GM12878 (cell line): ENCODE data around the gene PTGER4. TPM values are rescaled to one million over a fixed set of nuclear protein-coding genes. Genes with fewer than 3 reads are reported as not detected.

Source experiments
- ATAC-seq: fragments of 200-7000 bp; cut with Tn5 transposase; 3 replicates; pipeline ENCODE4 v1.9.1; 2020; ENCODE audit warnings: mild to moderate bottlenecking, moderate library complexity
- BruUV-seq: library from RNA; stranded (reverse); fragments of 400-500 nt; replicated peaks from 2 replicates; lab custom pipeline; 2021; lab: Mats Ljungman, UMichigan
- CTCF ChIA-PET: fragments of 300-600 bp; sonication (Branson Sonifier 250); formaldehyde crosslinking; extraction: SDS; loops from one replicate; lab custom pipeline; 2021; ENCODE audit warnings: inconsistent platforms; lab: Yijun Ruan, JAX
- POLR2A ChIA-PET: fragments of 350-600 bp; formaldehyde crosslinking; extraction: SDS; loops from one replicate; lab custom pipeline; 2021; ENCODE audit warnings: inconsistent platforms; lab: Charles Lee
- RAD21 ChIA-PET: fragments of 300-600 bp; sonication (Branson Sonifier 250); formaldehyde crosslinking; loops from one replicate; lab custom pipeline; 2023; ENCODE audit warnings: antibody characterized with exemption; ENCODE audit not compliant: unreplicated experiment; lab: Charles Lee
- SMC1A ChIA-PET: fragments of 300-600 bp; sonication (Branson Sonifier 250); formaldehyde crosslinking; loops from one replicate; lab custom pipeline; 2023; ENCODE audit not compliant: unreplicated experiment, uncharacterized antibody; lab: Charles Lee
- DNase-seq: peaks from one replicate; pipeline ENCODE4 v3.0.0-alpha.2; 2011; ENCODE audit warnings: low read depth, low spot score
- FAIRE-seq: peaks from 3 replicates; lab custom pipeline; 2011; peaks lifted over from hg19 to GRCh38; lab: Jason Lieb, UNC
- H2AFZ ChIP-seq: 2 replicates; pipeline ENCODE4 v1.6.0; 2011; ENCODE audit warnings: low read depth, low read length, control low read depth; ENCODE audit not compliant: control insufficient read depth
- H3K27ac ChIP-seq: 2 replicates; pipeline ENCODE4 v1.5.1; 2011; ENCODE audit warnings: control low read depth; ENCODE audit not compliant: control insufficient read depth, insufficient read depth
- H3K27me3 ChIP-seq, 2 experiments: replicated peaks in 1 of 2; 2 replicates each; pipeline versions ENCODE4 v1.6.0 to v1.6.1; 2011; ENCODE audit warnings: low read length in 1 of 2; ENCODE audit not compliant: control insufficient read depth in 2 of 2, insufficient read depth in 2 of 2
- H3K36me3 ChIP-seq, 2 experiments: 2 replicates each; pipeline ENCODE4 v1.5.1; 2011; ENCODE audit warnings: low read length in 1 of 2; ENCODE audit not compliant: control insufficient read depth in 2 of 2, insufficient read depth in 2 of 2
- H3K4me1 ChIP-seq: 2 replicates; pipeline ENCODE4 v1.6.1; 2011; ENCODE audit warnings: mild to moderate bottlenecking, low read length, moderate library complexity, mixed read lengths; ENCODE audit not compliant: control insufficient read depth, insufficient read depth
- H3K4me2 ChIP-seq: 2 replicates; pipeline ENCODE4 v1.6.0; 2011; ENCODE audit warnings: control low read depth; ENCODE audit not compliant: control insufficient read depth, insufficient read depth
- H3K4me3 ChIP-seq: fragments of 200-600 bp; sonication (generic); 2 replicates; pipeline ENCODE4 v1.5.1; 2016
- H3K79me2 ChIP-seq: 2 replicates; pipeline ENCODE4 v1.6.0; 2011; ENCODE audit warnings: low read length; ENCODE audit not compliant: control insufficient read depth, insufficient read depth
- H3K9ac ChIP-seq: 2 replicates; pipeline ENCODE4 v1.8.0; 2011; ENCODE audit warnings: low read length, control low read depth, mixed read lengths; ENCODE audit not compliant: control insufficient read depth, insufficient read depth
- H3K9me3 ChIP-seq: replicated peaks from 3 replicates; pipeline ENCODE4 v1.5.1; 2011; ENCODE audit warnings: mild to moderate bottlenecking, low read length; ENCODE audit not compliant: control insufficient read depth, insufficient read depth
- H4K20me1 ChIP-seq: 2 replicates; pipeline ENCODE4 v1.6.0; 2011; ENCODE audit not compliant: control insufficient read depth, insufficient read depth
- CHD2 ChIP-seq: IDR thresholded peaks from 2 replicates; pipeline ENCODE4 v1.6.1; 2011; ENCODE audit warnings: low read depth, low read length, improper control_type of control experiment, borderline replicate concordance
- E2F4 ChIP-seq: IDR thresholded peaks from 2 replicates; pipeline ENCODE4 v1.6.1; 2012; ENCODE audit warnings: low read depth, low read length, improper control_type of control experiment
- EP300 ChIP-seq, 2 experiments: fragments of 150-350 bp in 1 of 2; IDR thresholded peaks; 2 replicates each; pipeline ENCODE4 v1.6.1; 2011 to 2012; ENCODE audit warnings: low read depth in 2 of 2, low read length in 2 of 2, borderline replicate concordance in 1 of 2, improper control_type of control experiment in 1 of 2, inconsistent platforms in 1 of 2; ENCODE audit not compliant: control insufficient read depth in 1 of 2
- HCFC1 ChIP-seq: fragments of 150-350 bp; IDR thresholded peaks from 2 replicates; pipeline ENCODE4 v1.6.1; 2014; ENCODE audit warnings: low read length
- HDAC6 ChIP-seq: fragments of 200-600 bp; sonication (generic); IDR thresholded peaks from one replicate; pipeline ENCODE4 v1.8.0; 2017; ENCODE audit warnings: antibody characterized with exemption; ENCODE audit not compliant: unreplicated experiment
- NKRF ChIP-seq: fragments of 450-650 bp; conservative IDR thresholded peaks from 2 replicates; pipeline ENCODE4 v1.6.1; 2017; ENCODE audit warnings: mild to moderate bottlenecking, moderate library complexity
- REST ChIP-seq: IDR thresholded peaks from 2 replicates; pipeline ENCODE4 v1.6.1; 2012; ENCODE audit warnings: mild to moderate bottlenecking, low read depth, low read length
- SPI1 ChIP-seq: IDR thresholded peaks from 2 replicates; pipeline ENCODE4 v1.6.1; 2011; ENCODE audit warnings: low read depth, mild to moderate bottlenecking, low read length, moderate library complexity, borderline replicate concordance; ENCODE audit not compliant: insufficient read depth
- SRF ChIP-seq, 2 experiments: IDR thresholded peaks; 2 replicates each; pipeline ENCODE4 v1.6.1; 2011; ENCODE audit warnings: low read depth in 2 of 2, low read length in 2 of 2, mild to moderate bottlenecking in 1 of 2, moderate library complexity in 1 of 2
- STAT1 ChIP-seq: fragments of 450-650 bp; conservative IDR thresholded peaks from 2 replicates; pipeline ENCODE4 v1.6.1; 2014; ENCODE audit warnings: antibody characterized with exemption, mild to moderate bottlenecking
- USF1 ChIP-seq: IDR thresholded peaks from 2 replicates; pipeline ENCODE4 v1.6.1; 2011; ENCODE audit warnings: borderline replicate concordance, low read depth, mild to moderate bottlenecking, moderate library complexity, mixed read lengths, low read length; ENCODE audit not compliant: insufficient read depth; ENCODE audit errors: extremely low read length
- USF2 ChIP-seq: IDR thresholded peaks from 2 replicates; pipeline ENCODE4 v1.6.1; 2011; ENCODE audit warnings: low read depth, low read length, improper control_type of control experiment, borderline replicate concordance
- YY1 ChIP-seq: IDR thresholded peaks from 2 replicates; pipeline ENCODE4 v1.6.1; 2011; ENCODE audit warnings: low read depth, mild to moderate bottlenecking, low read length
- ZNF622 ChIP-seq: fragments of 450-650 bp; IDR thresholded peaks from 2 replicates; pipeline ENCODE4 v1.6.1; 2017; ENCODE audit warnings: mild to moderate bottlenecking, inconsistent platforms
- WGBS: methylation state at CpG from one replicate; pipeline ENCODE4 v1.1.6; 2016; ENCODE audit warnings: low lambda C conversion rate; ENCODE audit not compliant: insufficient replicate concordance, insufficient coverage; ENCODE audit errors: missing lambda C conversion rate; 5-methylcytosine and 5-hydroxymethylcytosine counted together
- in situ Hi-C: fragments of 300-500 bp; cut with MboI; formaldehyde crosslinking; loops from 9 replicates; pipeline ENCODE4 v1.14.3; 2018; ENCODE audit warnings: mixed read lengths
- intact Hi-C: fragments of 100-400 bp; cut with micrococcal nuclease; formaldehyde crosslinking; loops from one replicate; pipeline ENCODE4 v1.14.2; 2022; ENCODE audit not compliant: unreplicated experiment
- polyA plus RNA-seq, 11 experiments: library from polyadenylated mRNA; depleted of rRNA in 4 of 11; unstranded in 6 of 11; stranded (reverse) in 5 of 11; fragments of >200 nt; fragmentation: Nextera tagmentation in 4 of 11; fragmentation: Illumina TruSeq in 1 of 11; extraction: Ambion mirVana in 4 of 11; extraction: Trizol in 1 of 11; gene quantifications; 1 replicate in 1 of 11; 2 replicates in 10 of 11; pipeline versions ENCODE4 v1.2.1 to v1.2.3, GENCODE V29; 2011 to 2016; ENCODE audit warnings: inconsistent platforms in 2 of 11, missing spikeins in 2 of 11, low read depth in 1 of 11
- total RNA-seq, 4 experiments: library from RNA; depleted of rRNA in 3 of 4; stranded (reverse); fragments of >200 nt in 3 of 4; fragmentation: Illumina TruSeq in 1 of 4; extraction: Trizol in 1 of 4; gene quantifications; 2 replicates each; pipeline versions ENCODE4 v1.2.1 to v1.2.3, GENCODE V29; 2013 to 2021

The PTGER4 gene
- total and polyA plus RNA-seq, 10 of the 15 experiments (the other 5 are each of a cell fraction or from before 2014, with no cell fraction given): 0.15 to 3.7 (median 0.62) TPM

- Histone ChIP-seq H3K27ac (no peak overlapping the region), H3K4me3 (no peak overlapping the region), H3K27me3 (no peaks in the 10 kb centered on the region), H3K9me3 (no peaks in the 10 kb centered on the region), H3K4me2 (no peak overlapping the region), H3K9ac (no peak overlapping the region), H3K36me3 (no peaks in the 10 kb centered on the region), H2AFZ (no peak overlapping the region), H4K20me1 (no peaks in the 10 kb centered on the region), H3K79me2 (no peaks in the 10 kb centered on the region), H3K4me1 (peaks cover 6% of the 10 kb centered on the region)
- intact Hi-C loops: no loop called here
- SMC1A ChIA-PET: interaction anchor here (1.3 kb wide), 1 partner anchor 23 kb away, joined by 3 read pairs; no protein-coding TSS in a partner anchor
- POLR2A ChIA-PET: interaction anchor here (1.1 kb wide), 1 partner anchor 16 kb away, joined by 3 read pairs; no protein-coding TSS in a partner anchor
- RAD21 ChIA-PET: no interaction called here
- in situ Hi-C loops: no loop called here
- no peak for ATAC-seq
- CTCF ChIA-PET: no interaction called here
- FAIRE-seq: no peak
- BruUV-seq: no TSS peak
- no peak for DNase-seq
- WGBS: 23% methylated on average over 4 of the region's 4 CpGs
- TF ChIP-seq ZNF622 (no peak), E2F4 (no peak), SRF (IDR thresholded peaks at IDR 0.05; ENCODE audit: low read depth in 2 of 2, low read length in 2 of 2) (no peak), HDAC6 (no peak), STAT1 (no peak), USF2 (no peak), SPI1 (no peak), YY1 (no peak), USF1 (no peak), REST (no peak), HCFC1 (no peak), NKRF (no peak), CHD2 (no peak), EP300 (IDR thresholded peaks at IDR 0.05; ENCODE audit: borderline replicate concordance in 1 of 2, control insufficient read depth in 1 of 2, low read depth in 2 of 2, low read length in 2 of 2) (no peak)
Measured at GRCh38 chr5:40649463-40650030, 30.2 kb upstream of the PTGER4 start.
